HG02588 (cell line): Measurements from ENCODE around the gene CEP104.
A peak's percentile ranks its signal among the peaks of the same experiment; 100 is the strongest.

Source experiments
- ATAC-seq: cut with Tn5 transposase; IDR thresholded peaks from one replicate; pipeline ENCODE4 v1.9.1; 2021; ENCODE audit warnings: mild to moderate bottlenecking, moderate library complexity; ENCODE audit not compliant: unreplicated experiment

CEP104 gene

GRCh38 chr1:3779912-3780416, 77.0 kb downstream of the CEP104 start:
- ATAC-seq, result no peak

- ATAC-seq, result no peak
Observed at GRCh38 chr1:3779265-3779911, 77.6 kb downstream of the CEP104 start.

- ATAC-seq, result no peak
Observed at GRCh38 chr1:3778590-3779264, 78.3 kb downstream of the CEP104 start.

GRCh38 chr1:3777647-3778589, 79.1 kb downstream of the CEP104 start:
- ATAC-seq, result no peak

- ATAC-seq, result no peak
Observed at GRCh38 chr1:3777078-3777547, 79.9 kb downstream of the CEP104 start.

- no peak for ATAC-seq
Observed at GRCh38 chr1:3776231-3776961, 80.6 kb downstream of the CEP104 start.

- ATAC-seq, result no peak
Observed at GRCh38 chr1:3775490-3776230, 81.4 kb downstream of the CEP104 start.

- no peak for ATAC-seq
Observed at GRCh38 chr1:3774946-3775489, 82.0 kb downstream of the CEP104 start.

- no peak for ATAC-seq
Observed at GRCh38 chr1:3774276-3774945, 82.6 kb downstream of the CEP104 start.

GRCh38 chr1:3773572-3774275, 83.3 kb downstream of the CEP104 start:
- no peak for ATAC-seq

GRCh38 chr1:3772715-3773571, 84.1 kb downstream of the CEP104 start, which contains the start of gene SMIM1:
SMIM1 (plus strand) TSS chr1:3772749; CDS start chr1:3775374, 2,625 bp downstream.
- peak; percentile 17 for ATAC-seq

- ATAC-seq, result peak; percentile 53
Observed at GRCh38 chr1:3772027-3772714, 84.8 kb downstream of the CEP104 start.

GRCh38 chr1:3771108-3772026, 85.6 kb downstream of the CEP104 start:
- ATAC-seq, result no peak

- ATAC-seq, result no peak
Observed at GRCh38 chr1:3770047-3770765, 86.8 kb downstream of the CEP104 start.

GRCh38 chr1:3768811-3769390, 88.1 kb downstream of the CEP104 start:
- no peak for ATAC-seq
